ENCODE data around the gene KHNYN.

KHNYN gene

DNA sequence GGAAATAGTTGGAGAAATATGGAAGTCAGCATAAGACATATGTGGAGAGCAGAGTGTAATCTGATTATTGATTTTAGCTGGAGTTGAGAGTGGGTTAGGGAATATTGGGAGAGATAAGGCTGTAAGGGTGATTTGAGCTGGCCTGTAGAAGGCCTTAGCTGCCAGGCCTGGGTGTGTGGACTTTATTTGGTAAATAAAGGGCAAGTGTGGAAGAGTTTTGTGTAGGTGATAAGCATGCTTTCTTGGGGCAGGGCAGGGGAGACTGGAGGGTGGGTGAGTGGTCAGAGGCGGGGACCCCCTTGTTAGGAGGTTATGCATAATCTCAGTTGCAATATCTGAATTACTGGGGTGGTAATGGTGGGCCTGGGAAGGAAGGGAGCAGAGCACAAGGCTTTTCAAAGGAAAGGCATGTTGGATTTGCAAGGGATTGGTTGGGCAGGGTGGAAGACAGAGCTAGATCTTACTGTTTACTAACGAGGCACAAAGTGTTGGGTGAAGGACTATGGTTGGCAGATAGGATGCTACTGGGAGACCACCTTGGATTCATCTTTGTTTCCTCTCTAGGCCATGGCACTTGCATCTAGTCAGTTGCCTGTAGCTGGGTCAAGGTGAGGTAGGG, 5.5 kb downstream of the KHNYN start:
- no peak for DNase-seq (ENCODE audit: low spot score in 2 of 2)
- peaks cover 56% of the 10 kb centered on the region for H3K36me3 ChIP-seq (replicated peaks)
- in situ Hi-C loops (cut with MboI; ENCODE audit: low sequenced_read_pairs), result no loop called here
- no peaks in the 10 kb centered on the region for H3K27me3 ChIP-seq (ENCODE audit: low read depth)
- no peaks in the 10 kb centered on the region for H3K9me3 ChIP-seq
- H3K4me1 ChIP-seq, result peaks cover 8% of the 10 kb centered on the region
- H3K4me3 ChIP-seq, result no peak overlapping the region

DNA sequence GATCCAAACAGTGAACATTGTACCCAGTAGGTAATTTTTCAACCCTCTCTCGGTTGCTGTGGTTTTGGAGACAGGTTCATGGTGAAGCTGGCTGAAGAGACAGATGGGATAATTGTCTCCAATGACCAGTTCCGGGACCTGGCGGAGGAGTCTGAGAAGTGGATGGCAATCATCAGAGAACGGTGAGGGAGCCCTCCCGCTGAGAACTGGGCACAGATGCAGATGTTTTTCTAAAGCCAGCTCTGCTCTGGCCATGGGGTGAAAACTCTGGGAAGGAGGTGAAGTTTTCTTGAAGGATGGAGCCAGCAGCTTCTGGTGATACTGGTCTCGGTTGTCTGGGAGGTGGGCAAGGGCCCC, 6.2 kb downstream of the KHNYN start:
- Histone ChIP-seq H3K36me3 (replicated peaks) (peaks cover 60% of the 10 kb centered on the region), H3K27me3 (ENCODE audit: low read depth) (no peaks in the 10 kb centered on the region), H3K9me3 (no peaks in the 10 kb centered on the region), H3K4me3 (no peak overlapping the region), H3K4me1 (peaks cover 6% of the 10 kb centered on the region)
- DNase-seq (ENCODE audit: low spot score in 2 of 2), result no peak
- in situ Hi-C loops (cut with MboI; ENCODE audit: low sequenced_read_pairs), result no loop called here

- Histone ChIP-seq H3K4me3 (no peak overlapping the region), H3K27me3 (ENCODE audit: low read depth) (no peaks in the 10 kb centered on the region), H3K4me1 (peaks cover 6% of the 10 kb centered on the region), H3K36me3 (replicated peaks) (peaks cover 65% of the 10 kb centered on the region), H3K9me3 (no peaks in the 10 kb centered on the region)
- in situ Hi-C loops (cut with MboI; ENCODE audit: low sequenced_read_pairs), result no loop called here
- DNase-seq (ENCODE audit: low spot score in 2 of 2), result peak; percentile 55 to 56
These were observed 6.7 kb downstream of the KHNYN start for GRCh38 chr14:24436355-24437019.

GRCh38 chr14:24437020-24437735, 7.4 kb downstream of the KHNYN start:
- Histone ChIP-seq H3K36me3 (replicated peaks) (peaks cover 65% of the 10 kb centered on the region), H3K27me3 (ENCODE audit: low read depth) (no peaks in the 10 kb centered on the region), H3K4me3 (no peak overlapping the region), H3K4me1 (peaks cover 9% of the 10 kb centered on the region), H3K9me3 (no peaks in the 10 kb centered on the region)
- DNase-seq (ENCODE audit: low spot score in 2 of 2), result no peak
- in situ Hi-C loops (cut with MboI; ENCODE audit: low sequenced_read_pairs), result no loop called here

DNA sequence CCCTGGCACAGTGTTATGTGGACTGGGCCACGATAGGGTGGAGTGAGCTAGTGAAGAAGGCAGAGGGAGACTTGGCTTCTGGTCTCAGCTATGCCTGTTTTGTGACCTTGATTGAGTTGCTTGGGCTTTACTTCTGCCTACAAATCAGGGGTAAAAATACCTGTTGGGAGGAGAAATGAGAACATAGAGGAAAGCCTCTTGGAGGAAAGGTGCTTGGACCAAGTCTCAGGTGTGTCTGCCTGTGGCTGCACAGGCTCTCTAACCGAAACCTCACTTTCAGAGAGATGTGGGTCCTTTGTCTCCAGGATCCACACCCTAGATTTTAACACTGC, 7.9 kb downstream of the KHNYN start:
- H3K27me3 ChIP-seq (ENCODE audit: low read depth), result no peaks in the 10 kb centered on the region
- DNase-seq (ENCODE audit: low spot score in 2 of 2), result no peak
- H3K4me1 ChIP-seq, result peaks cover 9% of the 10 kb centered on the region
- H3K4me3 ChIP-seq, result no peak overlapping the region
- in situ Hi-C loops (cut with MboI; ENCODE audit: low sequenced_read_pairs), result no loop called here
- peaks cover 61% of the 10 kb centered on the region for H3K36me3 ChIP-seq (replicated peaks)
- no peaks in the 10 kb centered on the region for H3K9me3 ChIP-seq

GRCh38 chr14:24438223-24439097, 8.7 kb downstream of the KHNYN start:
- in situ Hi-C loops (cut with MboI; ENCODE audit: low sequenced_read_pairs), result no loop called here
- DNase-seq (ENCODE audit: low spot score in 2 of 2), result no peak

GRCh38 chr14:24439257-24439656, 9.5 kb downstream of the KHNYN start:
- H3K4me1 ChIP-seq, result peaks cover 14% of the 10 kb centered on the region
- peaks cover 54% of the 10 kb centered on the region for H3K36me3 ChIP-seq (replicated peaks)
- no peak for DNase-seq (ENCODE audit: low spot score in 2 of 2)
- in situ Hi-C loops (cut with MboI; ENCODE audit: low sequenced_read_pairs), result no loop called here
- no peaks in the 10 kb centered on the region for H3K27me3 ChIP-seq (ENCODE audit: low read depth)
- H3K4me3 ChIP-seq, result no peak overlapping the region
- no peaks in the 10 kb centered on the region for H3K9me3 ChIP-seq

More at GRCh38 chr14:24438223-24439097, 8.7 kb downstream of the KHNYN start:
- no peaks in the 10 kb centered on the region for H3K27me3 ChIP-seq (ENCODE audit: low read depth)
- H3K4me1 ChIP-seq, result peaks cover 12% of the 10 kb centered on the region
- H3K36me3 ChIP-seq (replicated peaks), result peaks cover 54% of the 10 kb centered on the region
- H3K9me3 ChIP-seq, result no peaks in the 10 kb centered on the region
- H3K4me3 ChIP-seq, result no peak overlapping the region

DNA sequence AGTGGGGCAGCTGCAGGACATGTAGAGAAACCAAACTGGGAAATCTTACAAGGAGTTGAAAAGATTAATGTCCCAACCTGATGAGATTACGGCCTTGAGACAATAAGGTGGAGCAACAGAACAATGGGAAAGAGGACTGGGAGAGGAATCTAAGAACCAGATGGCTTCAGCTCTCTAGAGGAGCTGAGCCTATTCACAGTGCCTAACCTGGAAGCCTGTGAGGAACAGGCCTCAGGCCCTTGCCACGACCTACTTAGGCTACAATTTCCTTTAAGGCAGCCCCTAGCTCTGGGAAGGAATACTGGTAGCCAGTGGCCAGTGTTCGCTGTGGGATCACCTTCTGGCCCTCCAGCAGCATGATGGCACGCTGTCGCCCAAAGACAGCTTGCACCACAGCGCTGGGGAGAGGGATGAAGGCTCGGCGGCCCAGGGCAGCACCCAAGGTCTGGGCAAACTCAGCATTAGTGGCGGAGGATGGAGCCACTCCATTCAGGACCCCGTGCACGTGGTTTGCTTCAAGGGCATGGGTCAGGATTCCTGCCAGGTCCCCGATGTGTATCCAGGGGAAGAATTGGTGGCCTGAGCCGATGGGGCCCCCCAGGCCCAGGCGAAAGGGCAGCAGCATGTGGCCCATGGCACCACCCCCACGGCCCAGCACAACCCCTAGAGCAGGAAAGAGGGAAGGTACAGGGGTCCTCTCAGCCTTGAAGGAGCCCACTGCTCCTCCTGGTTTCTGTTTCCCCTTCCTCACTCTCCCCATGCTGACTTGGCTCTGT, 10.3 kb downstream of the KHNYN start:
- H3K36me3 ChIP-seq (replicated peaks), result peaks cover 54% of the 10 kb centered on the region
- H3K4me1 ChIP-seq, result peaks cover 14% of the 10 kb centered on the region
- H3K27me3 ChIP-seq (ENCODE audit: low read depth), result no peaks in the 10 kb centered on the region
- no peak overlapping the region for H3K4me3 ChIP-seq
- no peak for DNase-seq (ENCODE audit: low spot score in 2 of 2)
- H3K9me3 ChIP-seq, result no peaks in the 10 kb centered on the region
- in situ Hi-C loops (cut with MboI; ENCODE audit: low sequenced_read_pairs), result no loop called here

DNA sequence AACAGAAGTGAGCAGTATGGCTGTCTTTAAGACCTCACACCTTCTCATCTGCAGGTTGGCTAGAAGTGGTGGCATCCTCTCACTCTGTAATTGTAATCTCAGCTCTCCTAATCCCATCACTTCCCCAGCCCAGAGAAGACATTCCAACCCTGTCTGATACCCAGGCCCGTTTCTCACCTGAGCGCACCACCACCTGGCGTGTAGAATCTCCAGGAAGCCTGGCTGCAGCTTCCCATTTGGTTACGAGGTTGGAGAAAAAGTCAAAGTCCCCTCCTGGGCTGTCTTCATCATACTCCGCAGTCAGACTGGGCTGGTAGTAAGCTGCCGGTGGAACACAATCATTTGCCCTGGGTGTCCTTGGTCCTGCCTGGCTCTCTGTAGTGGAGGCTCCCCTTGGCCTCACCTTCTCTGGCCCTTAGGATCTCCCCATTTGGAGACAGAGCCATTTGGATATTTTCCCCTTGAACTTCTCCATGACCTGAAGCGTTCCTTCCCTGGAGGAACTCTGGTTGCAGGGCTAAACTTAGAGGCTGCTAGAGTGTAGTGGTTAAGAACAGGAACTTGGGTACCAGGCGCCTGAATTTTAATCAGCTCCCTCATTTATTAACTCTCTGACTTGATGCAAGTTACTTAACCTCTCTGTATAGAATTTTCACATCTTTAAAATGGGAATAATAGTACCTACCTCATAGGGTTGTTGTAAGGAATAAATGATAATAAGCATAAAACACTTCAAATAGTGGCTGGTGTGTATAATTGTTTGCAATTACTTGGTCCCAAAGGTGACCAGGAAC, 11.0 kb downstream of the KHNYN start:
- H3K36me3 ChIP-seq (replicated peaks), result peaks cover 51% of the 10 kb centered on the region
- H3K4me3 ChIP-seq, result no peak overlapping the region

DNA sequence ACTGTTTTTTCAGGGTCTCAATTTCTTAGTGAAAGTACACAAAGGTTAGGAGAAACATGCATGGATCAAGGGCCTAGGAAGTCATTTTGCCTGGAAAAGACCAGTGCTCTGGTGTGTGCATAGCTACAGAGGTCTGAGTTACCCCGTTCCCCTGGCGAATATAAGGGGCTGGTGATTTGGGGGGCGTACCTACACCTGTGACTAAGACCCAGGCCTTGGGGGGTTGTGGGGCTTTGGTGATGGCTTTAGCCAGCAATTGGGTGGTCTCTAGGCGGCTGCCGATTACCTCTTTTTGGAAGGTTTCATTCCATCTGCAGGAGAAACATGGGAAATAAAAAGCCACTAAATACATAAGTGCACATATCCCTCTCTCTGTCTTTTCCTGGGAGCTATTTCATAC, 11.7 kb downstream of the KHNYN start:
- in situ Hi-C loops (cut with MboI; ENCODE audit: low sequenced_read_pairs), result no loop called here
- Histone ChIP-seq H3K27me3 (ENCODE audit: low read depth) (no peaks in the 10 kb centered on the region), H3K4me1 (peaks cover 14% of the 10 kb centered on the region), H3K4me3 (peak overlapping the region; percentile 70), H3K9me3 (no peaks in the 10 kb centered on the region), H3K36me3 (replicated peaks) (peaks cover 44% of the 10 kb centered on the region)
- no peak for DNase-seq (ENCODE audit: low spot score in 2 of 2)

More for the DNA sequence above, 11.0 kb downstream of the KHNYN start:
- in situ Hi-C loops (cut with MboI; ENCODE audit: low sequenced_read_pairs), result no loop called here
- Histone ChIP-seq H3K9me3 (no peaks in the 10 kb centered on the region), H3K4me1 (peaks cover 14% of the 10 kb centered on the region), H3K27me3 (ENCODE audit: low read depth) (no peaks in the 10 kb centered on the region)
- no peak for DNase-seq (ENCODE audit: low spot score in 2 of 2)

- H3K9me3 ChIP-seq, result no peaks in the 10 kb centered on the region
- peak overlapping the region; percentile 70 for H3K4me3 ChIP-seq
- peak in 1 of 2 experiments; percentile 21 for DNase-seq (ENCODE audit: low spot score in 2 of 2)
- peaks cover 40% of the 10 kb centered on the region for H3K36me3 ChIP-seq (replicated peaks)
- peaks cover 14% of the 10 kb centered on the region for H3K4me1 ChIP-seq
- in situ Hi-C loops (cut with MboI; ENCODE audit: low sequenced_read_pairs), result no loop called here
- no peaks in the 10 kb centered on the region for H3K27me3 ChIP-seq (ENCODE audit: low read depth)
These were observed 12.1 kb downstream of the KHNYN start for GRCh38 chr14:24441904-24442239.

DNA sequence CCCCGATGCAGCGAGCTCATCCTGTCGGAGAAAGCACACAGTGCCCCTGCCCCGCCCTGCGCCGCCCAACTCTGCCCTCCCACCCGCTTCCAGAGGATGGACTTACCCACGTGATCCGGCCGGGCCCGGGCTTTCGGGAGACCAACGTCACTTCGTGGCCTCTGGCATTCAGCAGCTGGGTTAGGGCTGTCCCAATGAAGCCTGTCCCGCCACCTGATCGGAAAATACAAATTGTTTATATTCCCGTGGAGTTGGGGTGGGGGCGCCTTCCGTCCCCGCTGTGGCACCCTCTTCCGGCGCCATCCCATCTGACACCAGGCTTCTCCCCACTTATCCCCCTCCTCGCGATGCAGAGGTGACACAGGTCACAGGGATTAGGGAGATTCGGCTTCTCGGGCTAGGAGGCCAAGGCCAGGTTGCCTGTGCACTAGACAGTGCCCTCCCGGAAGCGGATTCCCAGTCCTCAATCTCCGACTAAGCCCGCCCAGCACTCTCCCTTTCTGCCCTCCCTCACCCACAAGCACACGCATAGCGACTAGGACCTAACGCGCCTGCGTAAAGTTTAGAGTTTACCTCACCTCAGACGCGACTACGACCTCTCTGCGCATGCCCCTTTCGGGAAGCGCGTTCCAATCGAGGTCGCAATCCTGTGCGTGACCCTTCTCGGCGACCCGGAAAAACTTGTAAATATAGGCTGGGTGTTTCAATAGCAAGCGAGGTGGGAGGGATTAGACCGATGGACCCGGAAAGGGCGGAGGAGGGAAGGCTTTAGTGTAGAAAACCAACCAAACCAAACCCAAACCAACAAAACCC, 12.7 kb downstream of the KHNYN start, which contains the start of gene SDR39U1:
Gene SDR39U1, minus strand, starts transcription at position 537 of the 813 bp plus-strand sequence. Its CDS starts 7 bp downstream, at position 530.
- H3K27me3 ChIP-seq (ENCODE audit: low read depth), result no peaks in the 10 kb centered on the region
- peak; percentile 95 to 97 for DNase-seq (ENCODE audit: low spot score in 2 of 2)
- peak within 1 kb of the TSS; percentile 70 for H3K4me3 ChIP-seq
- H3K4me1 ChIP-seq, result peaks cover 14% of the 10 kb centered on the region
- H3K9me3 ChIP-seq, result no peaks in the 10 kb centered on the region
- H3K36me3 ChIP-seq (replicated peaks), result peaks cover 34% of the 10 kb centered on the region
- in situ Hi-C loops (cut with MboI; ENCODE audit: low sequenced_read_pairs), result no loop called here

All from HAP-1 (cell line).